Measurements from ENCODE around the gene SUSD1.

The SUSD1 gene

DNA sequence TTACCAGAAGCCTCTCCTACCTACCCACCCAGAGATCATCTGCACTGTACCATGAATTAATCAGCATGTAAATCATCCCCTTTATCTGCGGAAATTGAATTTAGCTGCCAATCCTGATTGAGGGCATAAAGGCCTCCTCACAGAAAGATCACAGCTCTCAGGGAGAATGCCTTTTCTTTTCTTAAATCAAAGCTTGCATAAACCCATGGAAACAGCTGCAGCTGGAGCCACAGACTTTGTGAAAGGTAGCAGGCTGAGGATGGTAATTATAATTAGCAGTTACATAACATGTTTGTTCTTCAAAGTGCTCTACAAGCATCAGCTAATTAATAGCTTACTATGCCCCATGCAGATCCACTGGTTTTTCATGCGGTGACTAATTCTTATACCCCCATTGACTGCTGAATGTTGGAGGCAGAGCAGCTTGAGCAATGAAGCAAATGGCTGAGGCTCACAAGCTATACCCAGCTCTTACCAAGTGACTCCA, 54.6 kb downstream of the SUSD1 start:
- Histone ChIP-seq H2AFZ (ENCODE audit: low read depth, low read length, severe bottlenecking) (no peak overlapping the region), H3K36me3 (ENCODE audit: low read length) (no peaks in the 10 kb centered on the region), H3K4me3 (ENCODE audit: insufficient read depth, low read length, poor library complexity, severe bottlenecking) (no peak overlapping the region), H3K9me3 (ENCODE audit: insufficient read depth, low read length) (no peaks in the 10 kb centered on the region), H3K9ac (ENCODE audit: low read length) (no peak overlapping the region), H3F3A (ENCODE audit: insufficient read depth) (no peaks in the 10 kb centered on the region), H3K9me2 (replicated peaks; ENCODE audit: insufficient read depth, low read length) (no peaks in the 10 kb centered on the region), H3K27me3 (ENCODE audit: low read length) (no peaks in the 10 kb centered on the region), H4K20me1 (ENCODE audit: low read depth, low read length) (no peaks in the 10 kb centered on the region), H3K79me2 (ENCODE audit: insufficient read depth, low read length) (no peaks in the 10 kb centered on the region), H3K4me2 (ENCODE audit: low read depth, low read length, poor library complexity, severe bottlenecking) (no peak overlapping the region), H3K27ac (ENCODE audit: low read depth, low read length) (no peak overlapping the region)
- no peak for TF ChIP-seq EZH2phosphoT487 (conservative IDR thresholded peaks at IDR 0.05; ENCODE audit: low read length)
- TF ChIP-seq, protein P1, sequence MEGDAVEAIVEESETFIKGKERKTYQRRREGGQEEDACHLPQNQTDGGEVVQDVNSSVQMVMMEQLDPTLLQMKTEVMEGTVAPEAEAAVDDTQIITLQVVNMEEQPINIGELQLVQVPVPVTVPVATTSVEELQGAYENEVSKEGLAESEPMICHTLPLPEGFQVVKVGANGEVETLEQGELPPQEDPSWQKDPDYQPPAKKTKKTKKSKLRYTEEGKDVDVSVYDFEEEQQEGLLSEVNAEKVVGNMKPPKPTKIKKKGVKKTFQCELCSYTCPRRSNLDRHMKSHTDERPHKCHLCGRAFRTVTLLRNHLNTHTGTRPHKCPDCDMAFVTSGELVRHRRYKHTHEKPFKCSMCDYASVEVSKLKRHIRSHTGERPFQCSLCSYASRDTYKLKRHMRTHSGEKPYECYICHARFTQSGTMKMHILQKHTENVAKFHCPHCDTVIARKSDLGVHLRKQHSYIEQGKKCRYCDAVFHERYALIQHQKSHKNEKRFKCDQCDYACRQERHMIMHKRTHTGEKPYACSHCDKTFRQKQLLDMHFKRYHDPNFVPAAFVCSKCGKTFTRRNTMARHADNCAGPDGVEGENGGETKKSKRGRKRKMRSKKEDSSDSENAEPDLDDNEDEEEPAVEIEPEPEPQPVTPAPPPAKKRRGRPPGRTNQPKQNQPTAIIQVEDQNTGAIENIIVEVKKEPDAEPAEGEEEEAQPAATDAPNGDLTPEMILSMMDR (IDR thresholded peaks at IDR 0.05; ENCODE audit: insufficient read depth, low read length, poor library complexity, severe bottlenecking) = no peak

DNA sequence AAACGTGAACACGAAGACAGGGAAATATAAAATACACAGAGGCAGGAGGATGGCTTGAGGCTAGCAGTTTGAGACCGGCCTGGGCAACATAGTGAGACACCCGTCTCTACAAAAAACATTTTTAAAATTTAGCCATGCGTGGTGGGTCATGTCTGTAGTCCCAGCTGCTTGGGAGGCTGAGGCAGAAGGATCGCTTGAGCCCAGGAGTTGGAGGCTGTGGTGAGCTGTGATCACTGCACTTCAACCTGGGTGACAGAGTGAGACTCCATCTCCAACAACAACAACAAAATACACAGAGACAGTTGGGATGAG, 55.1 kb downstream of the SUSD1 start:
- Histone ChIP-seq H3K4me2 (ENCODE audit: low read depth, low read length, poor library complexity, severe bottlenecking) (no peak overlapping the region), H4K20me1 (ENCODE audit: low read depth, low read length) (no peaks in the 10 kb centered on the region), H2AFZ (ENCODE audit: low read depth, low read length, severe bottlenecking) (no peak overlapping the region), H3F3A (ENCODE audit: insufficient read depth) (no peaks in the 10 kb centered on the region), H3K27me3 (ENCODE audit: low read length) (no peaks in the 10 kb centered on the region), H3K79me2 (ENCODE audit: insufficient read depth, low read length) (no peaks in the 10 kb centered on the region), H3K27ac (ENCODE audit: low read depth, low read length) (no peak overlapping the region), H3K36me3 (ENCODE audit: low read length) (no peaks in the 10 kb centered on the region), H3K4me3 (ENCODE audit: insufficient read depth, low read length, poor library complexity, severe bottlenecking) (no peak overlapping the region), H3K9me3 (ENCODE audit: insufficient read depth, low read length) (no peaks in the 10 kb centered on the region), H3K9me2 (replicated peaks; ENCODE audit: insufficient read depth, low read length) (no peaks in the 10 kb centered on the region), H3K9ac (ENCODE audit: low read length) (no peak overlapping the region)
- TF ChIP-seq, protein P1 (IDR thresholded peaks at IDR 0.05; ENCODE audit: insufficient read depth, low read length, poor library complexity, severe bottlenecking) = no peak
- no peak for TF ChIP-seq EZH2phosphoT487 (conservative IDR thresholded peaks at IDR 0.05; ENCODE audit: low read length)

DNA sequence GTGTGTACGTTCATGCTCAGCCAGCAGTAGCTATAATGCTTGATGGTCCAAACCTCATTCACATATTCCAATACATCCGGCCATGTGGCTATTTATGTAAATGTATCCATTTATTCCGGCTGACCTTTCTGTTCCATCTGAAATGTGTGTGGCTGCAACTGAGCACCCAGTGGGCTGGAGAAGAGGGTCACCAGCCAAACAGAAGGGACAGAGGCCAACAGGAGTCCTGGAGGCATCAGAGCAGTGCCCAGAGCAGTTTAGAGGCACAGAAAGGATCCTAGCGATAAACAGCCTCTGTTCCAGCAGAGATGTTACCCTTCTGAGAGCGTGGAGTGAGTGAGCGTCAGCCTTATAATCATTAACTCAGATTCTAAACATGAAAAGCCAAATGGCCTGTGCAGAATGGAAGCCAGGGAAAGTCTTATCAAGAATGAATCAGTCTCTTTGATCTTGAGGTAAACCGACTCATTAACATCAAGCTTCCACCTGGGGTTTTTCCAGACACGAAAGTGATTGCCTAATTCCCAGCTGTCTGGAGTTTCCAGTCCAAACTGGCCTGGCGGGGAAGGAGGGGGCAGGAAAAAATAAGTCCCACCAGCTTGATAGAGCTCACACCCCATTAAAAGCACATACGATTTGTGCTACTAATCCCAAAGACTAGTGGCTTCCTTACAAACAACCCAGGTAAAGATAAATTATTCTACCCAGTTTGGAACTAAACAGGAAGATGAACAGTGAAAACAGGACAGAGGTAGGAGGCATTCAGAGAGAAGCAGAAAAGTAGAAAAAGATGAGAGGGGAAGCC, 55.7 kb downstream of the SUSD1 start:
- Histone ChIP-seq H2AFZ (ENCODE audit: low read depth, low read length, severe bottlenecking) (no peak overlapping the region), H3K27ac (ENCODE audit: low read depth, low read length) (no peak overlapping the region), H3K36me3 (ENCODE audit: low read length) (no peaks in the 10 kb centered on the region), H3F3A (ENCODE audit: insufficient read depth) (no peaks in the 10 kb centered on the region), H3K4me3 (ENCODE audit: insufficient read depth, low read length, poor library complexity, severe bottlenecking) (no peak overlapping the region), H3K27me3 (ENCODE audit: low read length) (no peaks in the 10 kb centered on the region), H3K9ac (ENCODE audit: low read length) (no peak overlapping the region), H3K9me2 (replicated peaks; ENCODE audit: insufficient read depth, low read length) (no peaks in the 10 kb centered on the region), H4K20me1 (ENCODE audit: low read depth, low read length) (no peaks in the 10 kb centered on the region), H3K79me2 (ENCODE audit: insufficient read depth, low read length) (no peaks in the 10 kb centered on the region), H3K9me3 (ENCODE audit: insufficient read depth, low read length) (no peaks in the 10 kb centered on the region), H3K4me2 (ENCODE audit: low read depth, low read length, poor library complexity, severe bottlenecking) (no peak overlapping the region)
- TF ChIP-seq, protein P1 (IDR thresholded peaks at IDR 0.05; ENCODE audit: insufficient read depth, low read length, poor library complexity, severe bottlenecking) = no peak
- no peak for TF ChIP-seq EZH2phosphoT487 (conservative IDR thresholded peaks at IDR 0.05; ENCODE audit: low read length)

Measured in SU-DHL-6 (cell line).